Measurements from ENCODE around the gene TRIM71. TPM values are rescaled to one million over a fixed set of nuclear protein-coding genes. Genes with fewer than 3 reads are reported as not detected.

Gene TRIM71
- polyA plus RNA-seq, 3 donors = 0.02 to 0.33 (median 0.06) TPM

GRCh38 chr3:32835049-32835371 lies 17.2 kb downstream of the TRIM71 start:
- DNase-seq = no peak
- Mint-ChIP-seq H3K36me3 (no peaks in the 10 kb centered on the region), H3K4me1 (peaks cover 3% of the 10 kb centered on the region), H3K27ac (no peak overlapping the region), H3K27me3 (ENCODE audit: low read depth in 3 of 3) (peaks cover 0 to 1% (median 0%) of the 10 kb centered on the region in 3 donors), H3K4me3 (no peak overlapping the region), H3K9me3 (no peaks in the 10 kb centered on the region)
- no peak overlapping the region for H3K9ac ChIP-seq (ENCODE audit: insufficient read depth, low read length, poor library complexity, severe bottlenecking)
- H3K4me2 ChIP-seq (replicated peaks; ENCODE audit: extremely low read depth, low read length, poor library complexity, severe bottlenecking) = no peak overlapping the region
- no peaks in the 10 kb centered on the region for H3K36me3 ChIP-seq (replicated peaks in 1 of 2; ENCODE audit: control insufficient read depth in 1 of 2, insufficient read depth in 2 of 2, low read length in 2 of 2)
- H3K4me3 ChIP-seq (replicated peaks in 1 of 3; ENCODE audit: low read depth in 2 of 3, low read length in 3 of 3) = no peak overlapping the region
- H2AFZ ChIP-seq (ENCODE audit: insufficient read depth, low read depth, low read length, poor library complexity, severe bottlenecking) = no peak overlapping the region
- no peaks in the 10 kb centered on the region for H3K79me2 ChIP-seq (ENCODE audit: insufficient read depth, low read length)
- TF ChIP-seq, protein P1, sequence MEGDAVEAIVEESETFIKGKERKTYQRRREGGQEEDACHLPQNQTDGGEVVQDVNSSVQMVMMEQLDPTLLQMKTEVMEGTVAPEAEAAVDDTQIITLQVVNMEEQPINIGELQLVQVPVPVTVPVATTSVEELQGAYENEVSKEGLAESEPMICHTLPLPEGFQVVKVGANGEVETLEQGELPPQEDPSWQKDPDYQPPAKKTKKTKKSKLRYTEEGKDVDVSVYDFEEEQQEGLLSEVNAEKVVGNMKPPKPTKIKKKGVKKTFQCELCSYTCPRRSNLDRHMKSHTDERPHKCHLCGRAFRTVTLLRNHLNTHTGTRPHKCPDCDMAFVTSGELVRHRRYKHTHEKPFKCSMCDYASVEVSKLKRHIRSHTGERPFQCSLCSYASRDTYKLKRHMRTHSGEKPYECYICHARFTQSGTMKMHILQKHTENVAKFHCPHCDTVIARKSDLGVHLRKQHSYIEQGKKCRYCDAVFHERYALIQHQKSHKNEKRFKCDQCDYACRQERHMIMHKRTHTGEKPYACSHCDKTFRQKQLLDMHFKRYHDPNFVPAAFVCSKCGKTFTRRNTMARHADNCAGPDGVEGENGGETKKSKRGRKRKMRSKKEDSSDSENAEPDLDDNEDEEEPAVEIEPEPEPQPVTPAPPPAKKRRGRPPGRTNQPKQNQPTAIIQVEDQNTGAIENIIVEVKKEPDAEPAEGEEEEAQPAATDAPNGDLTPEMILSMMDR (IDR thresholded peaks at IDR 0.05) = no peak
- H3K9me3 ChIP-seq (replicated peaks in 1 of 2; ENCODE audit: control insufficient read depth in 1 of 2, insufficient read depth in 1 of 2, low read length in 2 of 2) = no peaks in the 10 kb centered on the region
- H3K4me1 ChIP-seq (ENCODE audit: control insufficient read depth in 1 of 2, insufficient read depth in 2 of 2, low read length in 2 of 2) = peaks cover 1% of the 10 kb centered on the region in 2 donors
- H3K27ac ChIP-seq (ENCODE audit: low read depth in 1 of 2, low read length in 2 of 2) = no peak overlapping the region
- H4K20me1 ChIP-seq (ENCODE audit: insufficient read depth, low read length) = no peaks in the 10 kb centered on the region
- intact Hi-C loops (cut with micrococcal nuclease) = no loop called here
- 92% methylated on average over 2 of the region's 2 CpGs for WGBS (ENCODE audit: insufficient coverage)
- H3K27me3 ChIP-seq (ENCODE audit: control insufficient read depth in 2 of 2, insufficient read depth in 2 of 2, low read length in 2 of 2) = no peaks in the 10 kb centered on the region

GRCh38 chr3:32835961-32836360 lies 18.2 kb downstream of the TRIM71 start:
- Mint-ChIP-seq H3K36me3 (no peaks in the 10 kb centered on the region), H3K27ac (peak overlapping the region in 1 of 7 donors; percentile 53), H3K4me3 (no peak overlapping the region), H3K9me3 (no peaks in the 10 kb centered on the region), H3K27me3 (ENCODE audit: low read depth in 3 of 3) (peaks cover 0 to 1% (median 0%) of the 10 kb centered on the region in 3 donors), H3K4me1 (peaks cover 4% of the 10 kb centered on the region)
- Histone ChIP-seq H3K27me3 (ENCODE audit: control insufficient read depth in 2 of 2, insufficient read depth in 2 of 2, low read length in 2 of 2) (no peaks in the 10 kb centered on the region), H2AFZ (ENCODE audit: insufficient read depth, low read depth, low read length, poor library complexity, severe bottlenecking) (no peak overlapping the region), H3K9me3 (replicated peaks in 1 of 2; ENCODE audit: control insufficient read depth in 1 of 2, insufficient read depth in 1 of 2, low read length in 2 of 2) (no peaks in the 10 kb centered on the region), H4K20me1 (ENCODE audit: insufficient read depth, low read length) (no peaks in the 10 kb centered on the region), H3K79me2 (ENCODE audit: insufficient read depth, low read length) (no peaks in the 10 kb centered on the region), H3K4me1 (ENCODE audit: control insufficient read depth in 1 of 2, insufficient read depth in 2 of 2, low read length in 2 of 2) (peaks cover 0 to 3% of the 10 kb centered on the region in 2 donors), H3K36me3 (replicated peaks in 1 of 2; ENCODE audit: control insufficient read depth in 1 of 2, insufficient read depth in 2 of 2, low read length in 2 of 2) (no peaks in the 10 kb centered on the region), H3K4me2 (replicated peaks; ENCODE audit: extremely low read depth, low read length, poor library complexity, severe bottlenecking) (no peak overlapping the region), H3K27ac (ENCODE audit: low read depth in 1 of 2, low read length in 2 of 2) (no peak overlapping the region), H3K9ac (ENCODE audit: insufficient read depth, low read length, poor library complexity, severe bottlenecking) (no peak overlapping the region), H3K4me3 (replicated peaks in 1 of 3; ENCODE audit: low read depth in 2 of 3, low read length in 3 of 3) (no peak overlapping the region)
- intact Hi-C loops (cut with micrococcal nuclease) = no loop called here
- 79% methylated on average over 2 of the region's 4 CpGs for WGBS (ENCODE audit: insufficient coverage)
- DNase-seq = no peak
- TF ChIP-seq, protein P1 (IDR thresholded peaks at IDR 0.05) = no peak

Measured in CD14-positive monocyte (primary cell).